GM18951 (cell line): ENCODE results near the gene NUP85.
"Not testable (repeated sequence)": the region's sequence is repeated elsewhere in the genome, so short reads cannot be mapped to it uniquely, and the experiment has no call there.

Experiments
- POLR2A ChIP-seq: IDR thresholded peaks from 4 replicates; pipeline ENCODE4 v1.6.1; 2011; ENCODE audit warnings: mild to moderate bottlenecking; ENCODE audit not compliant: insufficient read length, insufficient read depth; ENCODE audit errors: extremely low read depth
- in situ Hi-C: fragments of 300-500 bp; cut with MboI; formaldehyde crosslinking; loops from one replicate; pipeline ENCODE4 v1.12.0; 2022; ENCODE audit warnings: low sequenced_read_pairs, mixed read lengths, inconsistent platforms; ENCODE audit not compliant: unreplicated experiment

NUP85 gene

GRCh38 chr17:75240394-75241142 is 35.1 kb downstream of the NUP85 start:
- in situ Hi-C loops, result no loop called here
- no peak for TF ChIP-seq POLR2A

GRCh38 chr17:75241143-75241430 is 35.6 kb downstream of the NUP85 start:
- in situ Hi-C loops, result no loop called here

GRCh38 chr17:75241502-75241901 is 36.0 kb downstream of the NUP85 start:
- in situ Hi-C loops, result no loop called here
- no peak for TF ChIP-seq POLR2A

More at GRCh38 chr17:75241143-75241430, 35.6 kb downstream of the NUP85 start:
- TF ChIP-seq POLR2A, result no peak

GRCh38 chr17:75241996-75242460 is 36.5 kb downstream of the NUP85 start:
- TF ChIP-seq POLR2A, result no peak
- in situ Hi-C loops, result no loop called here

GRCh38 chr17:75242461-75243042 is 37.1 kb downstream of the NUP85 start:
- TF ChIP-seq POLR2A, result no peak

GRCh38 chr17:75244133-75244866 is 38.8 kb downstream of the NUP85 start:
- no peak for TF ChIP-seq POLR2A
- in situ Hi-C loops, result no loop called here

More at GRCh38 chr17:75242461-75243042, 37.1 kb downstream of the NUP85 start:
- in situ Hi-C loops, result no loop called here

GRCh38 chr17:75245011-75245410 is 39.5 kb downstream of the NUP85 start:
- TF ChIP-seq POLR2A, result no peak
- in situ Hi-C loops, result no loop called here

- no peak for TF ChIP-seq POLR2A
- in situ Hi-C loops, result no loop called here
Observed at GRCh38 chr17:75246404-75246803, 40.9 kb downstream of the NUP85 start.

GRCh38 chr17:75249564-75249963 is 44.1 kb downstream of the NUP85 start:
- in situ Hi-C loops, result no loop called here
- no peak for TF ChIP-seq POLR2A

GRCh38 chr17:75250009-75250471 is 44.6 kb downstream of the NUP85 start:
- no peak for TF ChIP-seq POLR2A

GRCh38 chr17:75252039-75252816 is 46.7 kb downstream of the NUP85 start:
- in situ Hi-C loops, result no loop called here

More at GRCh38 chr17:75250009-75250471, 44.6 kb downstream of the NUP85 start:
- in situ Hi-C loops, result no loop called here

GRCh38 chr17:75255954-75256698 is 50.6 kb downstream of the NUP85 start:
- in situ Hi-C loops, result not testable (repeated sequence)

More at GRCh38 chr17:75252039-75252816, 46.7 kb downstream of the NUP85 start:
- TF ChIP-seq POLR2A, result no peak

GRCh38 chr17:75257228-75257627 is 51.7 kb downstream of the NUP85 start:
- in situ Hi-C loops, result not testable (repeated sequence)
